Hepatocyte (in vitro differentiated cells): Measurements from ENCODE around the gene LRRC71. TPM values are rescaled to one million over a fixed set of nuclear protein-coding genes. Genes with fewer than 3 reads are reported as not detected.

Experiments used
- DNase-seq: peaks from one replicate; pipeline ENCODE4 v3.0.0-alpha.2; 2016; ENCODE audit warnings: low spot score
- H2AFZ ChIP-seq: fragments of 200-600 bp; sonication (generic); 2 replicates; pipeline ENCODE4 v1.6.0; 2016; ENCODE audit warnings: antibody characterized with exemption, mild to moderate bottlenecking
- H3K27ac ChIP-seq: fragments of 200-600 bp; sonication (generic); 2 replicates; pipeline ENCODE4 v1.5.1; 2016; ENCODE audit warnings: mild to moderate bottlenecking
- H3K27me3 ChIP-seq: fragments of 200-600 bp; sonication (generic); 2 replicates; pipeline ENCODE4 v1.6.1; 2016
- H3K36me3 ChIP-seq: fragments of 200-600 bp; sonication (generic); replicated peaks from 2 replicates; pipeline ENCODE4 v1.5.1; 2016; ENCODE audit warnings: low read depth; ENCODE audit not compliant: insufficient read depth
- H3K4me1 ChIP-seq: fragments of 200-600 bp; sonication (generic); 2 replicates; pipeline ENCODE4 v1.5.1; 2016; ENCODE audit warnings: mild to moderate bottlenecking, moderate library complexity; ENCODE audit not compliant: insufficient read depth
- H3K4me2 ChIP-seq: fragments of 200-600 bp; sonication (generic); 2 replicates; pipeline ENCODE4 v1.6.0; 2016
- H3K4me3 ChIP-seq: fragments of 200-600 bp; sonication (generic); 2 replicates; pipeline ENCODE4 v1.5.1; 2016; ENCODE audit warnings: mild to moderate bottlenecking
- H3K79me2 ChIP-seq: fragments of 200-600 bp; sonication (generic); 2 replicates; pipeline ENCODE4 v1.6.0; 2017; ENCODE audit warnings: mild to moderate bottlenecking
- H3K9me2 ChIP-seq: fragments of 200-600 bp; sonication (generic); replicated peaks from 2 replicates; pipeline ENCODE4 v1.6.0; 2017; ENCODE audit warnings: mild to moderate bottlenecking; ENCODE audit not compliant: insufficient read depth
- H3K9me3 ChIP-seq: fragments of 200-600 bp; sonication (generic); 2 replicates; pipeline ENCODE4 v1.5.1; 2016; ENCODE audit warnings: low read depth, mild to moderate bottlenecking
- H4K20me1 ChIP-seq: fragments of 200-600 bp; sonication (generic); 2 replicates; pipeline ENCODE4 v1.6.0; 2016; ENCODE audit warnings: mild to moderate bottlenecking; ENCODE audit not compliant: insufficient read depth, poor library complexity, severe bottlenecking
- EZH2 ChIP-seq: fragments of 200-600 bp; sonication (generic); IDR thresholded peaks from 2 replicates; pipeline ENCODE4 v1.6.1; 2016; ENCODE audit warnings: antibody characterized with exemption, mild to moderate bottlenecking, borderline replicate concordance
- EZH2phosphoT487 ChIP-seq: fragments of 200-600 bp; sonication (generic); IDR thresholded peaks from one replicate; pipeline ENCODE4 v1.6.1; 2018; ENCODE audit warnings: antibody characterized with exemption, mild to moderate bottlenecking, low read depth, moderate library complexity; ENCODE audit not compliant: unreplicated experiment, severe bottlenecking
- WGBS: methylation state at CpG from one replicate; pipeline ENCODE4 v1.1.6; 2016; ENCODE audit warnings: low lambda C conversion rate; ENCODE audit errors: missing lambda C conversion rate; 5-methylcytosine and 5-hydroxymethylcytosine counted together
- polyA plus RNA-seq: library from polyadenylated mRNA; unstranded; fragments of >200 nt; fragmentation: Nextera tagmentation; extraction: Ambion mirVana; gene quantifications from 2 replicates; pipeline ENCODE4 v1.2.1, GENCODE V29; 2016
- total RNA-seq: library from RNA; depleted of rRNA; stranded (reverse); fragments of >200 nt; gene quantifications from 2 replicates; pipeline ENCODE4 v1.2.3, GENCODE V29; 2014
- TF ChIP-seq, protein P1 (sequence below): fragments of 200-600 bp; sonication (generic); IDR thresholded peaks from 2 replicates; pipeline ENCODE4 v1.5.1; 2016; ENCODE audit warnings: antibody characterized with exemption, mild to moderate bottlenecking; ENCODE audit not compliant: poor library complexity

LRRC71 gene
- total and polyA plus RNA-seq, 2 experiments from 2014 or later: not detected

DNA sequence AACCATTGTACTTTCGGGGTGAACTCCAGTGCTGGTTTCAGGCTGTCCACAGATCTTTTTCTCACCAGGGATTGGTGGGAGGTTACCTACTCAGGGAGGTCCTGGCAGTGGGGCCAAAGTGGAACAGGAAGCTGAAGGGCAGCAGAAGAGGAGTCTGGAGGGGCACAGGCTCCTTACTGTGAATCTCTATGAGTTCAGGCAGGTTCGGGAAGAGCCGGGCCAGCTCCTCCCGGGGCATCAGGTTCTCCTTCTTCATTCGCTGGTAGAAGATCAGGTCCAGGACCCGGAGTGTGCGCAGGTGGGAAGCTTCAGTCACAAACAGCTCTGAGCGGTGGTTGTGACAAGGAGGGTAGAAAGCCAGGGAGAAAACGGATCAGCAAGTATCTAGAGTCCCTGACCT is 26.7 kb downstream of the LRRC71 start:
- H3K4me2 ChIP-seq: no peak overlapping the region

DNA sequence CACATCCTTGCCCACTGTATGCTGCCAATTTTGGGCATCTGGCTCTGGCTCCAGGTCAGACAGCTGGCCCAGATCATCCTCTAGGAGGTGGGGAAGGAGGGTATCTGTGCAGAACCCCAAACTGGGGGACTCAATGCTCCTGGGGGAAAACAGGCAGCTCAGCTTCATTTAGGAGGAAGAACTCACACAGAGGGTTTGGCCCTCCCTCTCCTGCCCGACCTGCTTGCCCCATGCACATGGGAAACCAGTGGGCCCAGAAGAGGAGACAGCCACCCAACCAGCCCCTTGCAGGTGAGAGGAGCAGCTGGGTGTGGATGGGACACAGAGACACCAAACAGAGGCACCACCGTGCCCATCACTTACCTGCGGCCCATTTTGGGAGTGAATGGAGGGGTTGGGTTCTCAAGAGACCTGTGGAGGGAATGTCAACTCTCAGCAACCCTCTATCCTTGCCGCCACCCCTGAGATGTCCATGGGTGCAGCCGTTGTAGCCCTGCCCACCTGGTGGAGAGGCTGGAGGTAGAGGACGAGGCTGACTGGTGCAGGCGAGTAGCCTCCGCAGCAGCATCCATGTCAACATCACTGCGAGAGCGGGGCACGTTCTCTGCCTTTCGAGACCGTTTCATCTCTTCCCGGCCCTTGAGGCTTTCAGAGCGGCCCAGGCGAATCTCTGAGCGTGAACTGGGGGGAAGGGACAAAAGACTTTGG is 27.5 kb downstream of the LRRC71 start:
- no peak overlapping the region for H2AFZ ChIP-seq
- H3K4me2 ChIP-seq: no peak overlapping the region
- no peak overlapping the region for H3K27ac ChIP-seq
- no peak overlapping the region for H3K4me3 ChIP-seq
- H3K9me3 ChIP-seq: no peaks in the 10 kb centered on the region
- DNase-seq: no peak
- H3K79me2 ChIP-seq: no peaks in the 10 kb centered on the region
- H3K9me2 ChIP-seq: no peaks in the 10 kb centered on the region
- H4K20me1 ChIP-seq: no peaks in the 10 kb centered on the region
- TF ChIP-seq, protein P1, sequence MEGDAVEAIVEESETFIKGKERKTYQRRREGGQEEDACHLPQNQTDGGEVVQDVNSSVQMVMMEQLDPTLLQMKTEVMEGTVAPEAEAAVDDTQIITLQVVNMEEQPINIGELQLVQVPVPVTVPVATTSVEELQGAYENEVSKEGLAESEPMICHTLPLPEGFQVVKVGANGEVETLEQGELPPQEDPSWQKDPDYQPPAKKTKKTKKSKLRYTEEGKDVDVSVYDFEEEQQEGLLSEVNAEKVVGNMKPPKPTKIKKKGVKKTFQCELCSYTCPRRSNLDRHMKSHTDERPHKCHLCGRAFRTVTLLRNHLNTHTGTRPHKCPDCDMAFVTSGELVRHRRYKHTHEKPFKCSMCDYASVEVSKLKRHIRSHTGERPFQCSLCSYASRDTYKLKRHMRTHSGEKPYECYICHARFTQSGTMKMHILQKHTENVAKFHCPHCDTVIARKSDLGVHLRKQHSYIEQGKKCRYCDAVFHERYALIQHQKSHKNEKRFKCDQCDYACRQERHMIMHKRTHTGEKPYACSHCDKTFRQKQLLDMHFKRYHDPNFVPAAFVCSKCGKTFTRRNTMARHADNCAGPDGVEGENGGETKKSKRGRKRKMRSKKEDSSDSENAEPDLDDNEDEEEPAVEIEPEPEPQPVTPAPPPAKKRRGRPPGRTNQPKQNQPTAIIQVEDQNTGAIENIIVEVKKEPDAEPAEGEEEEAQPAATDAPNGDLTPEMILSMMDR: no peak
- TF ChIP-seq EZH2phosphoT487: no peak
- TF ChIP-seq EZH2: no peak
- no peaks in the 10 kb centered on the region for H3K4me1 ChIP-seq
- no peaks in the 10 kb centered on the region for H3K36me3 ChIP-seq
- 98% methylated on average over 17 of the region's 17 CpGs for WGBS
- no peaks in the 10 kb centered on the region for H3K27me3 ChIP-seq

More for the DNA sequence above, 26.7 kb downstream of the LRRC71 start:
- H3K36me3 ChIP-seq: no peaks in the 10 kb centered on the region
- no peak for DNase-seq
- no peaks in the 10 kb centered on the region for H3K27me3 ChIP-seq
- H4K20me1 ChIP-seq: no peaks in the 10 kb centered on the region
- H3K27ac ChIP-seq: no peak overlapping the region
- no peaks in the 10 kb centered on the region for H3K4me1 ChIP-seq
- TF ChIP-seq EZH2phosphoT487 (no peak), EZH2 (no peak)
- TF ChIP-seq, protein P1: no peak
- no peak overlapping the region for H3K4me3 ChIP-seq
- no peak overlapping the region for H2AFZ ChIP-seq
- H3K9me3 ChIP-seq: no peaks in the 10 kb centered on the region
- H3K9me2 ChIP-seq: no peaks in the 10 kb centered on the region
- no peaks in the 10 kb centered on the region for H3K79me2 ChIP-seq
- WGBS: 98% methylated on average over 9 of the region's 9 CpGs

DNA sequence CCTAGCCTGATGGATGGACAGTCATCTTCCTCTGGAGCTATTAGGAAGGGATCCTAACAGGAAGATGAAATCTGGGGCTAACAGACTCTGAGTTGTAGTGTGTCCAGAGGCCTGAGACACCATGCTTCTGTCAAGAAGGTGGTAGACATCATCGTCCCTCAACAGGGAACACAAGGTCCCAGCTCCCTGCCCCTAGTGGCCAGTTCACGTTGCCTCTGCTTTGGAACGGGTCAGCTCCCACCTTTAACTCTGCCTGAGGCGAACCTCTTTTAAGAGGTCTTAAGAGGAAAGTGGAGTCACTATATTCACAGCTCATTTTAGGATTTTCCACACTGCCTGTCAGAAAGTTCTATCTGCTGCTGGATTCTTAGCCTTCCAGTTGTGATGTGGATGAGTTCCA is 28.3 kb downstream of the LRRC71 start:
- Histone ChIP-seq H2AFZ (no peak overlapping the region), H3K36me3 (no peaks in the 10 kb centered on the region)

More for the DNA sequence above, 28.3 kb downstream of the LRRC71 start:
- Histone ChIP-seq H3K9me3 (no peaks in the 10 kb centered on the region), H4K20me1 (no peaks in the 10 kb centered on the region), H3K9me2 (no peaks in the 10 kb centered on the region), H3K27ac (no peak overlapping the region), H3K27me3 (no peaks in the 10 kb centered on the region), H3K4me3 (no peak overlapping the region), H3K4me2 (no peak overlapping the region), H3K79me2 (no peaks in the 10 kb centered on the region), H3K4me1 (no peaks in the 10 kb centered on the region)
- WGBS: 68% methylated on average over 4 of the region's 4 CpGs
- TF ChIP-seq EZH2 (no peak), EZH2phosphoT487 (no peak)
- TF ChIP-seq, protein P1: no peak
- DNase-seq: no peak
